ENCODE data around the gene KLK13. TPM values are rescaled to one million over a fixed set of nuclear protein-coding genes. Genes with fewer than 3 reads are reported as not detected.

Gene KLK13
- total and polyA plus RNA-seq, 2 of the 8 experiments (the other 6 are each of a cell fraction or from before 2014, with no cell fraction given), result 4.2 to 4.5 TPM

GRCh38 chr19:51078731-51079130 lies 13.8 kb upstream of the KLK13 start:
- Histone ChIP-seq H4K5ac (ENCODE audit: insufficient read length, low read depth, low read length) (no peak overlapping the region), H3K14ac (ENCODE audit: insufficient read length) (no peak overlapping the region), H2BK12ac (ENCODE audit: low read depth, low read length) (no peak overlapping the region), H3K18ac (ENCODE audit: extremely low read depth, low read length) (no peak overlapping the region), H3K4me2 (ENCODE audit: insufficient read depth in 1 of 2, low read depth in 2 of 2, low read length in 2 of 2) (no peak overlapping the region), H3K36me3 (ENCODE audit: control insufficient read depth in 2 of 4, insufficient read depth in 4 of 4, low read length in 3 of 4) (no peaks in the 10 kb centered on the region), H2AFZ (ENCODE audit: low read length) (no peak overlapping the region), H2BK120ac (replicated peaks; ENCODE audit: low read depth, low read length) (no peak overlapping the region), H3K23me2 (ENCODE audit: low read depth, low read length) (no peaks in the 10 kb centered on the region), H3K4me3 (ENCODE audit: extremely low read depth in 1 of 4, insufficient read depth in 2 of 4, low read depth in 3 of 4, low read length in 4 of 4) (no peak overlapping the region), H3K27me3 (replicated peaks in 1 of 4; ENCODE audit: control insufficient read depth in 3 of 4, extremely low read depth in 1 of 4, insufficient read depth in 3 of 4, low read length in 3 of 4) (no peaks in the 10 kb centered on the region), H4K8ac (ENCODE audit: extremely low read depth, insufficient read depth, low read length) (no peak overlapping the region; the same call in 1 of the 2 replicates), H3K9ac (replicated peaks in 1 of 4; ENCODE audit: extremely low read depth in 1 of 4, low read depth in 3 of 4, low read length in 3 of 4) (no peak overlapping the region), H2AK5ac (ENCODE audit: low read depth, low read length) (no peak overlapping the region), H3K56ac (replicated peaks; ENCODE audit: insufficient read length, low read depth, low read length) (no peak overlapping the region), H2BK5ac (ENCODE audit: low read depth, low read length) (no peak overlapping the region), H3K9me3 (ENCODE audit: insufficient read depth in 2 of 2, low read depth in 1 of 2, low read length in 1 of 2) (peaks cover 0 to 3% of the 10 kb centered on the region in 2 experiments; a peak in 1 of 4 replicates), H3K4ac (replicated peaks; ENCODE audit: insufficient read length, low read depth, low read length) (no peak overlapping the region), H4K20me1 (replicated peaks in 1 of 2; ENCODE audit: control insufficient read depth in 1 of 2, insufficient read depth in 2 of 2, low read length in 2 of 2) (no peaks in the 10 kb centered on the region), H3K79me1 (ENCODE audit: low read depth, low read length) (no peaks in the 10 kb centered on the region), H2BK15ac (ENCODE audit: low read length) (no peak overlapping the region), H2BK20ac (ENCODE audit: low read length) (no peak overlapping the region), H4K91ac (replicated peaks; ENCODE audit: insufficient read length, low read length) (no peak overlapping the region), H3K79me2 (ENCODE audit: control insufficient read depth in 1 of 2, insufficient read depth in 2 of 2, low read length in 2 of 2) (no peaks in the 10 kb centered on the region), H3K27ac (ENCODE audit: low read depth, low read length) (no peak overlapping the region), H3K23ac (ENCODE audit: insufficient read length) (no peak overlapping the region), H3K4me1 (replicated peaks in 1 of 4; ENCODE audit: control insufficient read depth in 3 of 4, insufficient read depth in 4 of 4, low read length in 3 of 4) (peaks cover 2 to 5% (median 3%) of the 10 kb centered on the region in 4 experiments; a peak in 4 of 7 replicates)
- DNase-seq (ENCODE audit: low read depth in 1 of 2, low spot score in 2 of 2) (no peak), FAIRE-seq (no peak)
- POLR2A ChIA-PET (ENCODE audit: partially characterized antibody), result no interaction called here
- WGBS, 2 experiments (ENCODE audit: extremely low coverage in 1 of 2, insufficient coverage in 1 of 2, insufficient read length in 1 of 2, insufficient replicate concordance in 2 of 2, low coverage in 1 of 2, low lambda C conversion rate in 2 of 2, missing lambda C conversion rate in 1 of 2), result 85% methylated on average over 5 of the region's 6 CpGs; no CpG with 5 or more reads in 1 of the 2 experiments
- CTCF ChIA-PET (ENCODE audit: partially characterized antibody), result interaction anchor here (1.6 kb wide), 1 partner anchor 58 kb away, joined by 7 read pairs; no protein-coding TSS in a partner anchor
- TF ChIP-seq RXRA (IDR thresholded peaks at IDR 0.05; ENCODE audit: insufficient read depth, low read depth, low read length) (no peak), RBBP5 (IDR thresholded peaks at IDR 0.05; ENCODE audit: borderline replicate concordance, low read depth, low read length) (no peak), FOSL1 (IDR thresholded peaks at IDR 0.05; ENCODE audit: insufficient read depth, low read depth, low read length) (no peak), CHD1 (IDR thresholded peaks at IDR 0.05; ENCODE audit: low read depth, low read length) (no peak), CBX5 (IDR thresholded peaks at IDR 0.05; ENCODE audit: low read depth, low read length) (no peak), PHF8 (conservative IDR thresholded peaks at IDR 0.05; ENCODE audit: low read depth, low read length) (no peak), POLR2A (IDR thresholded peaks at IDR 0.05; ENCODE audit: control extremely low read depth in 1 of 2, low read depth in 2 of 2, low read length in 2 of 2) (no peak), POLR2AphosphoS5 (IDR thresholded peaks at IDR 0.05; ENCODE audit: low read depth, low read length) (no peak), GABPA (IDR thresholded peaks at IDR 0.05; ENCODE audit: borderline replicate concordance, insufficient read depth, low read length) (no peak), KDM1A (IDR thresholded peaks at IDR 0.05; ENCODE audit: borderline replicate concordance, low read length) (no peak), TCF12 (IDR thresholded peaks at IDR 0.05; ENCODE audit: low read depth, low read length) (no peak), HDAC2 (IDR thresholded peaks at IDR 0.05; ENCODE audit: borderline replicate concordance in 1 of 2, low read depth in 2 of 2, low read length in 2 of 2) (no peak), BACH1 (IDR thresholded peaks at IDR 0.05; ENCODE audit: low read length) (no peak), BRCA1 (IDR thresholded peaks at IDR 0.05; ENCODE audit: low read depth, low read length) (no peak), TAF1 (IDR thresholded peaks at IDR 0.05; ENCODE audit: low read depth, low read length) (no peak)
